Activated CD8-positive, alpha-beta memory T cell treated with anti-CD3 and anti-CD28 coated beads, Interleukin-2, amount 10 ng/mL, durations not matched to agents 7 days and 5 days (primary cell): ENCODE measurements around the gene DCAF10. TPM values are rescaled to one million over a fixed set of nuclear protein-coding genes. Genes with fewer than 3 reads are reported as not detected.

Experiments
- ATAC-seq: fragments of 150-1000 bp; cut with Tn5 transposase; one replicate; pipeline ENCODE4 v1.10.0; 2021; ENCODE audit warnings: moderate library complexity
- CTCF ChIA-PET: fragments of 350-600 bp; sonication (Branson Sonifier 250); formaldehyde crosslinking; loops from one replicate; lab custom pipeline; 2021; ENCODE audit warnings: antibody characterized with exemption; lab: Charles Lee
- DNase-seq: peaks from one replicate; pipeline ENCODE4 v3.0.0-alpha.2; 2020
- H3K27ac Mint-ChIP-seq: one replicate; pipeline ENCODE4 v1.8.0; 2021; ENCODE audit warnings: mild to moderate bottlenecking, mixed read lengths
- H3K27me3 Mint-ChIP-seq: one replicate; pipeline ENCODE4 v1.8.0; 2021; ENCODE audit warnings: mixed read lengths
- H3K36me3 Mint-ChIP-seq: one replicate; pipeline ENCODE4 v1.8.0; 2021; ENCODE audit warnings: mild to moderate bottlenecking, mixed read lengths
- H3K4me1 Mint-ChIP-seq: one replicate; pipeline ENCODE4 v1.8.0; 2021; ENCODE audit warnings: mixed read lengths
- H3K4me3 Mint-ChIP-seq: one replicate; pipeline ENCODE4 v1.8.0; 2021; ENCODE audit warnings: mild to moderate bottlenecking, moderate library complexity, mixed read lengths
- H3K9me3 Mint-ChIP-seq: one replicate; pipeline ENCODE4 v1.8.0; 2022; ENCODE audit warnings: low read depth, mixed read lengths
- total RNA-seq, 2 experiments: library from RNA; stranded (reverse); gene quantifications; one replicate each; pipeline ENCODE4 v1.2.3, GENCODE V29; 2021

The DCAF10 gene
- total RNA-seq, 2 experiments from 2014 or later = 17.2 to 20.9 TPM

GRCh38 chr9:37892063-37892462 lies 91.5 kb downstream of the DCAF10 start:
- ATAC-seq (no peak), DNase-seq (no peak)
- H3K36me3 Mint-ChIP-seq = peaks cover 52% of the 10 kb centered on the region
- H3K4me3 Mint-ChIP-seq = no peak overlapping the region
- H3K4me1 Mint-ChIP-seq = no peaks in the 10 kb centered on the region
- no peak overlapping the region for H3K27ac Mint-ChIP-seq
- CTCF ChIA-PET = interaction anchor here (1.0 kb wide), 1 partner anchor 13 kb away, joined by 4 read pairs; no protein-coding TSS in a partner anchor
- no peaks in the 10 kb centered on the region for H3K9me3 Mint-ChIP-seq
- H3K27me3 Mint-ChIP-seq = no peaks in the 10 kb centered on the region

GRCh38 chr9:37897665-37898064 lies 97.1 kb downstream of the DCAF10 start:
- peaks cover 15% of the 10 kb centered on the region for H3K4me1 Mint-ChIP-seq
- DNase-seq (no peak), ATAC-seq (no peak)
- H3K27me3 Mint-ChIP-seq = no peaks in the 10 kb centered on the region
- no peaks in the 10 kb centered on the region for H3K9me3 Mint-ChIP-seq
- no peak overlapping the region for H3K27ac Mint-ChIP-seq
- no peak overlapping the region for H3K4me3 Mint-ChIP-seq
- peaks cover 38% of the 10 kb centered on the region for H3K36me3 Mint-ChIP-seq
- CTCF ChIA-PET = interaction anchor here (0.9 to 1.8 kb wide), 2 partner anchors 16 to 113 kb away, joined by 3 to 6 read pairs; partner anchors contain the start of gene EXOSC3

DNA sequence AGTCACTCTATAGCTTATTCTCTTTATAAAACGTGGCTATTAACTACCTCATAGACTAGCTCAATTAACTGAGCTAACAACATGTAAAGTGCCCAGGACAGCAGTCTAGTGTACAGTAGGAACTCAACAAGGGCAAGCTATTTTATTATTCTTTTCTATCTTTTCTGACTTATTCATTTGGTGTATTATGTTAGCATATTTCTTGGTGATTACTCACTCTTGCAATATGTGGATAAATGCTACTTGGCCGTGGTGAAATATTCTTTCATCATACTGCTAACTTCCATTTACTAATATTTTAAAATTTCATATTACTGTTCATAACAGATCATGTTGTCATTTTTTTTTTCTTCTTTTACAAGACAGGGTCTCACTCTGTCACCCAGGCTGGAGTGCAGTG lies 98.4 kb downstream of the DCAF10 start:
- Mint-ChIP-seq H3K4me1 (peaks cover 19% of the 10 kb centered on the region), H3K9me3 (no peaks in the 10 kb centered on the region), H3K36me3 (peaks cover 30% of the 10 kb centered on the region), H3K4me3 (no peak overlapping the region), H3K27me3 (no peaks in the 10 kb centered on the region), H3K27ac (no peak overlapping the region)
- ATAC-seq (no peak), DNase-seq (no peak)
- CTCF ChIA-PET = interaction anchor here (0.8 to 1.8 kb wide), 2 partner anchors 15 to 261 kb away, joined by 3 to 6 read pairs; no protein-coding TSS in a partner anchor

DNA sequence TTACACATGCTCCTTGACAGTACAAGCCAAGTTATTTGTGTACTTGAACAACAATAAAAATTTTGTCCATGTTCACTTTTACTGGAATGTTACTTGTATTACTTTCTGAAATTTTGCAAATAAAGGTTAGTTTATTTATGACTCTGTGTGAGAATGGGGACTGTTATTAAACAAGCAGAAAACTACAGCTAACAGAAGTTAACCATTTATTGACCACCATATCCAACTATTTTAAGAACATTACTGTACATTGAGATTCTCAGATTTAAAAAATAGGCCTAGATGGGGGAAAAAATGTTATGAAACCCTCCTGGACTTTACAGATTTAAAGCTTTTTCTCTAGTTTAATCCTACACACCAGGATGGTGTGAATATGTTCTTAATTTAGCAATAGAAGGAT lies 101.5 kb downstream of the DCAF10 start:
- DNase-seq (no peak), ATAC-seq (no peak)
- CTCF ChIA-PET = interaction anchor here (0.6 to 2.3 kb wide), 3 partner anchors 10 to 135 kb away, joined by 3 to 8 read pairs (median 3); no protein-coding TSS in a partner anchor
- Mint-ChIP-seq H3K36me3 (peaks cover 16% of the 10 kb centered on the region), H3K4me1 (peaks cover 27% of the 10 kb centered on the region), H3K27me3 (no peaks in the 10 kb centered on the region), H3K4me3 (no peak overlapping the region), H3K9me3 (no peaks in the 10 kb centered on the region), H3K27ac (no peak overlapping the region)

DNA sequence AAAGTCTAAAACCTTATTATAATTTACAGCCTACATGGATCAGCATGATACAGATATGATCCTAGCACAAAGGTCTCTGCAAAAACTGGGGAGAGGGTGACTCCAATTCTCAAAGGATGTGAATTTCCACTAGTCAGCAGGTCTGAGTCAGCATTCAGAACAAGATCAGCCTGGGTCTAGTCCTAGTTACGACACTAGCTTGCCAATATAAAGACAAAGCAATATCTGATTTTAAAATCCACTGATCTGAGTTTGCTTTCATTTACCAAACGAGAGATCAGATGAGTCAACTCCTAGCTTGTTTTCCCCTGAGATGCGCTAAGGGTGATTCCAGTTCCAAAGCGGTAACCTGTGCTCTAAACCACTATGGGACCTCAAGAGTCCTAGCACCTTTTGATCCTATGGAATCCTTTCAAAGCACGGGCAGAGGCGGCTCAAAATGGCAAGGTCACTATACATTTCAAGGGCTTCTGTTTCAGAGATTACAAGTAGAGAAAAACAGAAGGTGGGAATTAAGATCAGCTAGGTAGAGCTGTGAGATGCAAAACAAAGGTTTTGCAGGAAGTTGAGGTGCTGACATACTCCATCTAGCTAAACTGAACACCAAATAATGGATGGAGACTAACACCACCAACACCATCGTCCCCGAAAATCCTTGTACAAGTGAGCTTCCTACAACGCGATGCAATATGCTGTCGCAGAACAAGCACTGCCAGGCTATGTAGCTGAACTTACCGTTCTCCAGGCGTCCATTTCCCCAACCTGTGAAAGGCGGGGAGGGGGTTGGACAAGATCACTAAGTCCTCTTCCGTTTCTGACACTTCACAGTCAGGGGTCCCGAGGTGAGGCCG lies 102.4 kb downstream of the DCAF10 start:
- peaks cover 23% of the 10 kb centered on the region for H3K4me1 Mint-ChIP-seq
- CTCF ChIA-PET = interaction anchor here (0.8 to 3.2 kb wide), 11 partner anchors 9 to 313 kb away, joined by 3 to 14 read pairs (median 4); partner anchors contain the start of gene SHB
- no peak for DNase-seq
- no peaks in the 10 kb centered on the region for H3K27me3 Mint-ChIP-seq
- H3K36me3 Mint-ChIP-seq = peaks cover 11% of the 10 kb centered on the region
- peak; percentile 10 for ATAC-seq
- peak overlapping the region; percentile 82 for H3K27ac Mint-ChIP-seq
- H3K9me3 Mint-ChIP-seq = no peaks in the 10 kb centered on the region
- peak overlapping the region; percentile 79 for H3K4me3 Mint-ChIP-seq

- ATAC-seq (peak; percentile 89), DNase-seq (peak; percentile 95)
- no peaks in the 10 kb centered on the region for H3K27me3 Mint-ChIP-seq
- peaks cover 10% of the 10 kb centered on the region for H3K36me3 Mint-ChIP-seq
- peaks cover 23% of the 10 kb centered on the region for H3K4me1 Mint-ChIP-seq
- H3K4me3 Mint-ChIP-seq = peak within 1 kb of the TSS; percentile 79
- CTCF ChIA-PET = interaction anchor here (0.8 to 3.2 kb wide), 10 partner anchors 8 to 314 kb away, joined by 3 to 15 read pairs (median 5); partner anchors contain the start of gene SHB
- H3K9me3 Mint-ChIP-seq = no peaks in the 10 kb centered on the region
- H3K27ac Mint-ChIP-seq = peak within 1 kb of the TSS; percentile 82
Measured at GRCh38 chr9:37903647-37904444, 103.2 kb downstream of the DCAF10 start, which contains the start of gene SLC25A51. TSS of gene SLC25A51 (minus strand) at chr9:37904127. CDS start at chr9:37888550, 15,577 bp downstream.

- Mint-ChIP-seq H3K4me1 (peaks cover 23% of the 10 kb centered on the region), H3K36me3 (peaks cover 3% of the 10 kb centered on the region), H3K27ac (peak overlapping the region; percentile 82), H3K27me3 (no peaks in the 10 kb centered on the region), H3K9me3 (no peaks in the 10 kb centered on the region), H3K4me3 (peak overlapping the region; percentile 79)
- CTCF ChIA-PET = interaction anchor here (1.2 to 3.2 kb wide), 5 partner anchors 9 to 183 kb away, joined by 4 to 15 read pairs (median 7); partner anchors contain the start of gene SHB
- ATAC-seq (no peak), DNase-seq (no peak)
Measured at GRCh38 chr9:37904445-37905130, 104.0 kb downstream of the DCAF10 start.

- no peak for DNase-seq
- Mint-ChIP-seq H3K36me3 (peaks cover 2% of the 10 kb centered on the region), H3K27ac (peak overlapping the region; percentile 82), H3K4me3 (no peak overlapping the region), H3K27me3 (no peaks in the 10 kb centered on the region), H3K4me1 (peaks cover 22% of the 10 kb centered on the region), H3K9me3 (no peaks in the 10 kb centered on the region)
- ATAC-seq = no peak
- CTCF ChIA-PET = interaction anchor here (1.2 to 3.2 kb wide), 5 partner anchors 9 to 183 kb away, joined by 4 to 15 read pairs (median 7); partner anchors contain the start of gene SHB
Measured at GRCh38 chr9:37905131-37905505, 104.5 kb downstream of the DCAF10 start.

DNA sequence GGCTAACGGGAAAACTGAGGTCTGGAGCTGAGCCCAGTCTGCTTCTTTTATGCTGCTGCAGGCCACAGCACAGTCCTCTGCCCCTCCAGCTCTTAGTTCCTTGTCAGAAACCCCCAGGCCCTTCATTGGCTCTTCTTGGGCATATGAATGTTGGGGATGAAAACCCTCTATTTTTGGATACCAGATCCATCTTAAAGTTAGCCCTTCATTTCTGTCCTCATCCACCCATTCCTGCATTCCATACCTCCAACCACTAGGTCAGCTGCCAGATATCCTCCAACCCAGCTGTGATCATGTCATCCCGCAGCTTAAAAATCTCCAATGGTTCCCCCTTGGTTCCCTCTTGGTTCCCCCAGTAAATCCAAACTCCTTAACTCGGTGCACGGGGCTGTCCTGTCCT lies 105.2 kb downstream of the DCAF10 start:
- Mint-ChIP-seq H3K9me3 (no peaks in the 10 kb centered on the region), H3K4me3 (no peak overlapping the region), H3K36me3 (peaks cover 2% of the 10 kb centered on the region), H3K4me1 (peaks cover 19% of the 10 kb centered on the region), H3K27me3 (no peaks in the 10 kb centered on the region), H3K27ac (no peak overlapping the region)
- CTCF ChIA-PET = interaction anchor here (1.6 to 3.2 kb wide), 3 partner anchors 8 to 164 kb away, joined by 5 to 15 read pairs (median 14); partner anchors contain the start of gene SHB
- ATAC-seq = no peak
- no peak for DNase-seq

DNA sequence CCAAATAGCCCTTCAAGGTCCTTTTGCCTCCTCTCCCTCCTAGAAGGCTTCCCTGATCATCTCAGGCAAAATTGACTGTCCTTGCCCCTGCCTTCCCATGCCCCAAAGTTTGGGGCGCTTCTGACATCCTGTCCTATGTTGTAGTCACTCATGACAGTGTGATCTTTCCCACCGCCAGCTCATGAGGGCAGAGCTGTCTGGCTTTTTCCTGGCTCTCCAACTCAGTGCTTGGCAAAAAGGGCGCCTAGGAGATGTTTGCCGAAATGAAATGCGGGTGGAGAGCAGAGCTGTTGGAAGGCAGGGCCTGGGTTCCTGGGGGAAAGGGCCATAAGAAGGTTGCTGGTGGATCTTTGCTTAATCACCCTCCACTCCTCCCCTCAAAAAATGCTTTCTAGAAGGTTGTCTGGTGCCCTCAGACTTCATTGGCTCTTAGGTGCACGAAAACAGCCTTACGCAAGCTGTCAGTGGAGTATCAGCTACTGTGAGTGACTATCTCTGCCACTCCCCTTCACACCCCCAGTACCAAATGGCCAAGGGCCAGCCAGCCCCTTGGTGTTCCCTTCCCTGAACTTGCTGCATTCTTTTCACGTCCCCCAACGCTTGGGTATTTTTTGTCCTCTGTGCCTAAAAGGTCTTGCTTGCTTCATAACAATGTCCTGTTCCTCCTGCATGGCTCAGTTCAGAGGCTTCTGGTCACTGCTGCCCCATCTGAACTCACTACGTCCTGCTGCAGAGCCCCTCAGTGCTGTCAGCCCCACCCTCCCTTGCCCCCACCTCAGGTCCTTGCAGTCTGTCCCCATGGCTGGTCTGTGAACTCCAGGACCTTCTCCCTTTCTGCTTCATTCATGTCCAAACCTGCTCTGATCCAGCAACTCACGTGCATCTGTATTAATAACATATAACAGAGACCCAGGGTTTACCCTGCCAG lies 106.0 kb downstream of the DCAF10 start:
- CTCF ChIA-PET = no interaction called here
- Mint-ChIP-seq H3K9me3 (no peaks in the 10 kb centered on the region), H3K27ac (no peak overlapping the region), H3K4me1 (peaks cover 18% of the 10 kb centered on the region), H3K4me3 (no peak overlapping the region), H3K36me3 (peaks cover 2% of the 10 kb centered on the region), H3K27me3 (no peaks in the 10 kb centered on the region)
- no peak for DNase-seq
- no peak for ATAC-seq

DNA sequence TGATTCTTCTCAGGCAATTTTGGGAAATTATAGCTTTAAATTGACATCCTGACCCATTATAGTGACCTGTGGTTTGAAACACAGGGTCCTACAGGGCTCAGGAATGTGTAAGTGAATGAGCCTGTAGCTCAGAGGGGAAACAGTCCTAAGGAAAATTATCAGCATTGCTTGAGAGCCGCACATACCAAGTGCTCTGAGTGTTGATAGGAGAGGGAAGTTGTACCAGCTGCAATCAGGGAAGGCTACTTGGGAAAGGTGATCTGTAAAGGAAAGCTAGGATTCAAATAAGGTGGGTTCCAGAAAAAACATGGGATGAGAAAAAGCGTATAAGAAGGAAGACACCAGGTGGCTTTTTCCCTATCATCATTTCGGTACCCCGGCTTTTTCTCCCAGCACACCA lies 107.7 kb downstream of the DCAF10 start:
- ATAC-seq = no peak
- Mint-ChIP-seq H3K9me3 (no peaks in the 10 kb centered on the region), H3K27me3 (no peaks in the 10 kb centered on the region), H3K4me1 (peaks cover 8% of the 10 kb centered on the region), H3K27ac (no peak overlapping the region), H3K4me3 (no peak overlapping the region), H3K36me3 (no peaks in the 10 kb centered on the region)
- no peak for DNase-seq
- CTCF ChIA-PET = no interaction called here
